WI38 (cell line): Measurements from ENCODE around the gene SPTB.

Experiments used
- H3K4me3 ChIP-seq: 2 replicates; pipeline ENCODE4 v1.5.1; 2011; ENCODE audit warnings: low read depth, mild to moderate bottlenecking, control low read depth, low read length
- CTCF ChIP-seq: IDR thresholded peaks from 2 replicates; pipeline ENCODE4 v1.5.1; 2012; ENCODE audit warnings: low read depth, mild to moderate bottlenecking, control low read depth, low read length

SPTB gene

GRCh38 chr14:64800000-64800399, 79.7 kb downstream of the SPTB start:
- no peak overlapping the region for H3K4me3 ChIP-seq
- TF ChIP-seq CTCF: peak; percentile 51

- no peak overlapping the region for H3K4me3 ChIP-seq
- no peak for TF ChIP-seq CTCF
These were observed 80.2 kb downstream of the SPTB start for GRCh38 chr14:64799555-64799954.

GRCh38 chr14:64796369-64796768, 83.3 kb downstream of the SPTB start:
- TF ChIP-seq CTCF: no peak
- H3K4me3 ChIP-seq: no peak overlapping the region

GRCh38 chr14:64795921-64796320, 83.8 kb downstream of the SPTB start:
- no peak for TF ChIP-seq CTCF
- no peak overlapping the region for H3K4me3 ChIP-seq

- no peak for TF ChIP-seq CTCF
These were observed 84.5 kb downstream of the SPTB start for GRCh38 chr14:64795211-64795610.

GRCh38 chr14:64792871-64793560, 86.7 kb downstream of the SPTB start:
- H3K4me3 ChIP-seq: no peak overlapping the region
- no peak for TF ChIP-seq CTCF

More at GRCh38 chr14:64795211-64795610, 84.5 kb downstream of the SPTB start:
- no peak overlapping the region for H3K4me3 ChIP-seq

GRCh38 chr14:64792231-64792630, 87.5 kb downstream of the SPTB start:
- H3K4me3 ChIP-seq: no peak overlapping the region
- TF ChIP-seq CTCF: no peak
